HG02623 (cell line): ENCODE data around the gene MBD4.
"Not testable (repeated sequence)": the region's sequence is repeated elsewhere in the genome, so short reads cannot be mapped to it uniquely, and the experiment has no call there.

Experiments
- ATAC-seq: cut with Tn5 transposase; IDR thresholded peaks from one replicate; pipeline ENCODE4 v1.9.1; 2021; ENCODE audit warnings: moderate library complexity; ENCODE audit not compliant: unreplicated experiment

MBD4 gene

DNA sequence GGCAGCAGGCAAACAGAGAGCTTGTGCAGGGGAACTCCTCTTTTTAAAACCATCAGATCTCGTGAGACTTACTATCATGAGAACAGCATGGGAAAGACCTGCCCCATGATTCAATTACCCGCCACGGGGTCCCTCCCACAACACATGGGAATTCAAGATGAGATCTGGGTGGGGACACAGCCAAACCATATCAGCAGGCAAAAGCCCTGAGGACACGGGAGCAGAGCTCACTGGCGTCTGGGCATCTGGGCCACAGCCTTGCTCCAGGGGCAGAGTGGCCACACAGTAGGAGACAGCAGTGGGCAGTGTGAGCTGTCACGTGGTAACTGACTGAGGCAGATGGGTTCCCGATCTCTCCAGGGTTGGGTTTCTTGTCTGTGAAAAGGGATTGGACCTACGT, 54.2 kb downstream of the MBD4 start:
- ATAC-seq: not testable (repeated sequence)

DNA sequence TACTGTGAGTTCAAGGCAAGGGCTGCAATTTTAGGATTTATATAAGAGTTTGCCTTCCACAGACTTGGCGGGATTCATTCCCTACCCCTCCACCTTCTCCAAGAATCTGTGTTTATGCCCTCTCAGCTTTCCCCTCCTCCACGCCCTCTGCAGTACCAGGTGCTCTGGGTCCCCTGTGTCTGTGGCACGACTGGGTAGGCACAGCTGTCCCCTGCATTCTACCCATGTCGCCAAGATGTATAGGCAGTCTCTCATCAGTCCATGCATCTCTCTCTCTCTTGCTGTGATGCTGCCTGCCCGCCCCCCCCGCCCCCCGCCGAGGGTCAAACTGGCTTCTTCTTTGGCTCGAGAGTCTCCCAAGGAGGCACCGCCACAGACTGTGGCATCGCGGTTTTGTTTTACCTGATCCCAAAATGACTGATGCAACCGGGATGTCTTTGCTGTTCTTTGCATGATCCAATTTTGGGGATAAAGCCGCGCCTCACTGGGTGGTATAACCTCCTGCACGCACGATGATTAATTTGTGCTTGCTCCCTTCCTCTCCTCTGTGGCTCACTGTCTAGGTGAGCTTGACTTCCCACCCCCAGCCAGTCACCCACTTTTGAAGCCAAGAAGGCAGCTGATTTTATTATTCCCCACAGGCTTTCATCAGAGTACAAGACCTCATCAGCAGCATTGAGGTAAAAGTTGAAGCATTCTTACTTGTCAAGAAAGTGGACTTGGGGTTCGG, 55.0 kb downstream of the MBD4 start:
- no peak for ATAC-seq

DNA sequence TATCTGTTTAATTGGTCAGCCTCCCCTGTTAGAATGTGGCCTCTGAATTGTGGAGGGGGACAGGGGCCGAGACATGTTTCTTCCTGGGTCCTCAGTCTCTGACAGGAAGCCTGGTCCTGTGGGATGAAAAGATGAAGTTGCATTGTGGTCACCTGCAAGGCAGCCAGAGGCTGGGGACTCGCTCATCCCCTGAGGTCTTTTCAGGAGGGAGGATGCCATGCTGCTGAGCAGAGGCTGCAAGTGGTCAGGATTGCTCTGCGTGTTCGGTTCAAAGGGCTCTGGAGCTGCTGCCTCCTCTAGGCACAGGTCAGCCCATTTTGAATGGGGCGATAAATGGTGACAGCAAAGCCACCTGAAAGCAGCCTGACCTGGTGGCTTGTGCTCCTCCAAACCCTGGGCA, 55.6 kb downstream of the MBD4 start:
- ATAC-seq: not testable (repeated sequence)

DNA sequence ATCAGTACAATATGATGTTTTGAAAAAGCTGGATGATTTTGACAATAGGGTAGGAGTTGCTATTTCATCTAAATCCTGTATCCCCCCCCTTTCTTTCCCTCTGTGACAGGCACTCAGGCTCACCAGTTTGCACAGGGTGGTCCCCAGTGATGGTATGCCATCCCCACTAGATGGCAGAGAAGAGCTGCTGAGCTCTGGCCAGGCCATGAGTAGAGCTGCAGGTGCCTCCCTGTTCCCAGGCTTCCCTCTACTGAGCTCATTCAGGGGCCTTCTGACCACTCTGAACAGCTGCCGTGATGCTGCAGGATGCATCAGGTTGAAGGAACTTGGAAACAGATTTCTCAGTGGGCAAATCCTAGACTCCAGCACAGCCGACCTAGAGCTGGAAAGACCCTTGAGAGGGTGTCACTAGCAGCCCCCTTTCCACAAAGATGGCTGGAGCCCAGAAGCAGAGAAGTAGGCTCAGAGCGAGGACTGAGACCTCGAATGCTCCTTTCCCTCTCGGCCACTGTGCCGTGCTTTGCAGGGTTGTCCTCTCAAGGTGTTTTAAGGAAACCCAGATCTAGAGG, 56.4 kb downstream of the MBD4 start:
- peak; percentile 63 for ATAC-seq

DNA sequence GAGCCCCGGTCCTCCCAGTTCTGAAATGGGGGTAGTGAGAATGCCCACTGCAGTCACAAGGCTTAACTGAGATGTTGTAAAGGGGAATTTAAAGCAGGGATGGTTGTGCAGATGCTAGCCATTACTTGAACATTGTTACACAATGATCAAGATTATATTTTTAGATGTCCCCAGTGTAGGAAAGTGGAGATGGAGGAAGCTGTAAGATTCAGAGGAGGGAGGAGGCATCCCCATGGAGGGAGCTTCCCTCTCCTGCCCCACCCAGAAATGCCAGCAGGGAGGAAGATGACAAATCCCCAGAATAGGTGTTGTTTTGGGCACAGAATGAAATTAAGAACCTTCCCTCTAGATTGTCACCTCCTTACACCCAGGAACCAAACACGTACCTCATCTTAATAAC, 57.4 kb downstream of the MBD4 start:
- ATAC-seq: no peak
